Erythroblast (primary cell): ENCODE measurements around the gene NHEJ1.

ENCODE experiments used
- GATA1 ChIP-seq: IDR thresholded peaks from 2 replicates; pipeline ENCODE4 v1.6.1; 2011; ENCODE audit warnings: low read depth, mild to moderate bottlenecking, control low read depth, low read length, moderate library complexity
- POLR2A ChIP-seq: IDR thresholded peaks from 2 replicates; pipeline ENCODE4 v1.6.1; 2011; ENCODE audit warnings: mild to moderate bottlenecking, low read length

- TF ChIP-seq GATA1 (no peak), POLR2A (no peak)
These were observed 20.9 kb upstream of the NHEJ1 start for GRCh38 chr2:219181531-219181930.
